T-helper 2 cell (primary cell): ENCODE measurements around the gene IZUMO4.
A peak's percentile ranks its signal among the peaks of the same experiment; 100 is the strongest.
"Not testable (repeated sequence)": the region's sequence is repeated elsewhere in the genome, so short reads cannot be mapped to it uniquely, and the experiment has no call there.

ENCODE experiments used
- DNase-seq, 5 experiments: peaks; one replicate each; pipeline versions ENCODE4 v3.0.0 to v3.0.0-alpha.2; 2012 to 2022

IZUMO4 gene

GRCh38 chr19:2083174-2083854, 13.4 kb upstream of the IZUMO4 start:
- DNase-seq = peak; percentile 34 to 91 (median 59)

- peak; percentile 73 to 100 (median 89) for DNase-seq
Measured at GRCh38 chr19:2084993-2085720, 11.6 kb upstream of the IZUMO4 start.

DNA sequence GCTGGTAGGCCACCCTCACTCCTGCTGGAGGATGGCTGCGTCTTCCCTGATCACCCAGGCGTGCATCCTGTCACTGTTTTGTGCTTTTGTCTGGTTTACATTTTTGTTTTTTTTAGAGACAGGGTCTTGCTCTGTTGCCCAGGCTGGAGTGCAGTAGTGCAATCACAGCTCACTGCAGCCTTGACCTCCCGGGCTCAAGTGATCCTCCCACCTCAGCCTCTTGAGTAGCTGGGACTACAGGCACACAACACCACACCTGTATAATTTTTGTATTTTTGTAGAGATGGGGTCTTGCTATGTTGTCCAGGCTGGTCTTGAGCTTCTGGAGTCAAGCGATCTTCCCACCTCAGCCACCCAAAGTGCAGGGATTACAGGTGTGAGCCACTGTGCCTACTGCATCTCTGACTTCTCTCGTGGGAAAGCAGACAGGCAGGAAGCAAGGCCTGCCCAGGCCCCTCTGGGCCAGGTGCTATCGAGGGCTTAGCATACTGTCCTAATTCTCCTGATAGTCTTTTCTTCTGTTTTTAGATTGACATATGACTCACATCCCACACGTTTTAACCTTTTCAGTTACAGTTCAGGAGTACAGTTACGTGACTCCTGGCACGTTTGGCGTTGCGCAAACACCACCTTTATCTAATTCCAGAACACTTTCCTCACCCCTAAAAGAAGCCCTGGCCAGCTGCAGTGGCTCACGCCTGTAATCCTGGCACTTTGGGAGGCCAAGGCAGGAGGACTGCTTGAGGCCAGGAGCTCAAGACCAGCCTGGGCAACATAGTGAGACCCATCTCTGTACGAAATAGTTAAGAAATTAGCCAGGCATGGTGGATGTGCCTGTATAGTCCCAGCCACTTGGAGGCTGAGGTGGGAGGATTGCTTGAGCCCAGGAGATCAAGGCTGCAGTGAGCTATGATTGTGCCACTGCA, 9.8 kb upstream of the IZUMO4 start:
- DNase-seq = peak in 1 of 5 experiments; percentile 58

GRCh38 chr19:2087621-2088100, 9.1 kb upstream of the IZUMO4 start:
- peak in 2 of 5 experiments; percentile 49 to 64 for DNase-seq

GRCh38 chr19:2089001-2089711, 7.6 kb upstream of the IZUMO4 start:
- no peak for DNase-seq

DNA sequence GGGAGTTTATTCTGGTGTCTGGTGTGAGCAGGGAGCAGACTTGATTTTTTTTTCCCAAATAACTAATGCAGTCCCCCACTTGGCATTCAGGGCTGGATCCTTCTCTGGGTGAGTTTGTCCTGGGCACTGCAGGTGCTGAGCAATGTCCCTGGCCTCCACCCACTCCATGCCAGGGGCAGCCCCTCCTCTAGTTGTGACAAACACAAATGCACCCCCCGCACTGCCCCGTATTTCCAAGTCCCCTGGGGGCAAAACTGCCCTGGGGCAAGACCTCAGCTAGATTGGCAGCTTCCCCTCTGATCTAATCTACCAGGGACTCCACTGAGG, 7.0 kb upstream of the IZUMO4 start:
- no peak for DNase-seq

- DNase-seq = not testable (repeated sequence)
Measured at GRCh38 chr19:2091926-2092525, 4.7 kb upstream of the IZUMO4 start.

DNA sequence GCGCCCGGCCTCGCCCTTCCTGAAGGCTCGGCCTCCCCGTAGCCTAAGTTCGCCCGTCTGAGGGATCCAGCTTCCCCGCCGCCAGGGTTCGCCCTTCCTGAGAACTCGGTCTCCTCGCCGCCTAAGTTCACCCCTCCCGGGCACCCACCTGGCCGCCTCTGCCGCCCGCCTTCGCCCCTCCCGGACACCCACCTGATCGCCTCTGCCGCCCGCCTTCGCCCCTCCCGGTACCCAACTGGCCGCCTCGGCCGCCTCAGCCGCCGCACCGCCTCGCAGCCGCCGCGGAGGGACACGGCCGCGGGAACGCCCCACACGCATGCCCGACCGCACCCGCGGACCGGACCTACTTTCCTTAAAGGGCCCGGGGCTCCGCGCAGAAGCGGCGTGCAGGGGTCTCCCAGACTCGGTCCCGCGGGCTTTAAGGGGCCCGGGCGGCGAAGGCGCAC, 658 bp upstream of the IZUMO4 start, which contains the start of gene MOB3A:
Gene MOB3A (minus strand): TSS at position 293 of the 446 bp plus-strand sequence. CDS start 17,766 bp downstream, outside the sequence.
- peak in 4 of 5 experiments; percentile 72 to 97 (median 78) for DNase-seq

DNA sequence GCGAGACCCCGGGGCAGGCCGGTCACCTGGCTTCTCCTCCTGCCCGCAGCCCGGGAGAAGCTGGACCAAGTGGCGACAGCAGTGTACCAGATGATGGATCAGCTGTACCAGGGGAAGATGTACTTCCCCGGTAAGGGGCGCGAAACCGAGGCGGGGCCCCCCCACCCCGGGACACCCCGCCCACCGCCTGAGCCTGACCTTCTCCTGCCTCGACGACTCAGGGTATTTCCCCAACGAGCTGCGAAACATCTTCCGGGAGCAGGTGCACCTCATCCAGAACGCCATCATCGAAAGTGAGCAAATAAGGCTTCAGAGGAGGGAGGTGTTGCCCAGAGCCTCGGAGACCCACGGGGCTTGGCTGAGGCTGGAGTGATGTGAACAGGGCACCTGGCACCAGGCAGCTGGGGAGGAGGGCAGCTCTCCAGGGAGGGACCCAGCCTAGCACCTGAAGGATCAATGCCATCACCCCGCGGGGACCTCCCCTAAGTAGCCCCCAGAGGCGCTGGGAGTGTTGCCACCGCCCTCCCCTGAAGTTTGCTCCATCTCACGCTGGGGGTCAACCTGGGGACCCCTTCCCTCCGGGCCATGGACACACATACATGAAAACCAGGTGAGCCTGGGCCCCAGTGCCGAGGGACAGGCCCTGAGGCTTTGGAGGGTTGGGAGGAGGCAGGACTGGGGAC, 629 bp downstream of the IZUMO4 start:
- peak; percentile 22 to 57 (median 43) for DNase-seq

DNA sequence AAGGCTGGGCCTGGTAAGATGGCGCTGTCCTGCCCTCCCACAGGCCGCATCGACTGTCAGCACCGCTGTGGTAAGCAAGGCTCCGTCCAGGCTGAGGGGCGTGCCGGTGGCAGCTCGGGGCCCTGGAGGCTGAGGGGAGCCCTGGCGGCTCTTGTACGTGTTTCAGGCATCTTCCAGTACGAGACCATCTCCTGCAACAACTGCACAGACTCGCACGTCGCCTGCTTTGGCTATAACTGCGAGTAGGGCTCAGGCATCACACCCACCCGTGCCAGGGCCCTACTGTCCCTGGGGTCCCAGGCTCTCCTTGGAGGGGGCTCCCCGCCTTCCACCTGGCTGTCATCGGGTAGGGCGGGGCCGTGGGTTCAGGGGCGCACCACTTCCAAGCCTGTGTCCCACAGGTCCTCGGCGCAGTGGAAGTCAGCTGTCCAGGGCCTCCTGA, 1.2 kb downstream of the IZUMO4 start:
- no peak for DNase-seq

DNA sequence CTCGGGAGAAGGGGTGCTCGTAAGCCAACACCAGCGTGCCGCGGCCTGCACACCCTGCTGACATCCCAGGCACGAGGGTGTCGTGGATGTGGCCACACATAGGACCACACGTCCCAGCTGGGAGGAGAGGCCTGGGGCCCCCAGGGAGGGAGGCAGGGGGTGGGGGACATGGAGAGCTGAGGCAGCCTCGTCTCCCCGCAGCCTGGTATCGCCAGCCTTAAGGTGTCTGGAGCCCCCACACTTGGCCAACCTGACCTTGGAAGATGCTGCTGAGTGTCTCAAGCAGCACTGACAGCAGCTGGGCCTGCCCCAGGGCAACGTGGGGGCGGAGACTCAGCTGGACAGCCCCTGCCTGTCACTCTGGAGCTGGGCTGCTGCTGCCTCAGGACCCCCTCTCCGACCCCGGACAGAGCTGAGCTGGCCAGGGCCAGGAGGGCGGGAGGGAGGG, 2.4 kb downstream of the IZUMO4 start:
- no peak for DNase-seq

DNA sequence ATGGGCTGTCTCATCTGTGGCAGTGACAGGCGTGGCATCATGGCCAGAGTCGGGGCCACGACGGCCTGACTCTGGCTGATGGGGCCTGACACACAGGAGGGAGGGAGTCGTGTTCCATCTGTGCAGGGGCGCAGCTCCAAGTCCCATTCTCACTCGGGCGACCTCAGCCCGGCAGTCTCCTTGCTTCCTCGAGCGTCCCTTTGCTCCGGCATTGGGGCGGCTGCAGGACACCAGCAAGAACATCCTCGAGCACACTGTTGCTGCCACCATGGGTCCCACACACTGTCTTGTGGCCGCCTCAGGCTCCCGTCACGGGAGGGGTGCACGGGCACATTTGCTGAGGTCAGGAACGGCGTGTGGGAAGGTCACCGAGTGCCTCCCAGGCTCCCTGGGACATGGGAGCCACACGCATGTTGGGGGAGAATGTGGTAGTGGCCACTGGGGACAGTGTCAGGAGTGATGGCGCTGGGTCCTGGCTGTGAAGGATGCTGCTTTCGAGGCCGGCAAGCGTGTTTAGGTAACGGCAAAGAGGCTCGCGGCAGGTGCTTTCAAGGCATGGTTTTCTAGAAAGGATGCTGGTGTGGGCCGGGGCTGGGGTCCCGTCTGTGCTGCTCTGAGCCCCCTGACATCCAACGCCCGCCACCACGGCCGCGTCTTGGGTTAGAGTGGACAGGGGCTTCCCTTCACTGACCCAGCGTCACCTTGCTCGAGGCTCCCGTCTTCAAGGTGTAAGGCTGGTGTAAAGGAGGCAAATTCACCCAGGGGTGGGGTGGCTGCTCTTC, 3.4 kb downstream of the IZUMO4 start:
- DNase-seq = no peak

- DNase-seq = no peak
Measured at GRCh38 chr19:2100719-2101061, 4.0 kb downstream of the IZUMO4 start.

GRCh38 chr19:2101417-2102335, 5.0 kb downstream of the IZUMO4 start:
- no peak for DNase-seq

DNA sequence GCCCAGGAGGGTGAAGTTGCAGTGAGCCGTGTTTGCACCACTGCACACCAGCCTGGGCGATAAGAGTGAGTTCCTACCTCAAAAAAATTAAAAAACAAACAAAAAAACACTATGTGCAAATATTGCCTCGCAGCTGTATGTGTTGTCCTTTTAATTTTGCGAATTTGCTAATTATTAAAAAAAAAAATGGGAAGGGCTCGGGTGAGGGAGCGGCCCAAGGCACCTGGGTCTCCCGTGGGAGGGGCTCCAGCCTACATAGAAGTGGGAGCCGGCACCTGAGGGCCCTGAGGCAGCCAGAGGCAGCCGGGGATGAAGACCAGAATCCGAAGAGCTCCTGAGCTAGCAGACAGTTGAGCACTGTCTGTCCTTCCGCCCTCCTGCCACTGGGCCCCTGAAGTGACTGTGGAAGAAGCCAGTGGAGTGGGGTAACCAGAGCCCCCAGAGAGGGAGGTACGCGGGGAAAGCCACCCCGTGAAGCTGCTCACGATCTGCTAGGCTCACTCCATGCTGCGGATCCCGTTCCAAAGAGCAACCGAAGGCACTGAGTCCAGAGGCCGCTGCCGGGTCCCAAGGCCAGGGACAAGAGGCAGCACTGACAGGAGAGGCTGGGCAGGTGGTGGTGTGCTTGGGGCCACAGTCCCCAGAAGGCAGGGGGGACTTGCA, 6.5 kb downstream of the IZUMO4 start:
- DNase-seq = no peak

GRCh38 chr19:2108251-2109016, 11.7 kb downstream of the IZUMO4 start:
- DNase-seq = no peak

GRCh38 chr19:2109046-2109864, 12.5 kb downstream of the IZUMO4 start:
- no peak for DNase-seq
